LNCaP clone FGC (cell line): ENCODE measurements around the gene CST5.
"Not testable (repeated sequence)": the region's sequence is repeated elsewhere in the genome, so short reads cannot be mapped to it uniquely, and the experiment has no call there.

ENCODE experiments used
- DNase-seq: peaks from one replicate; pipeline ENCODE4 v3.0.0-alpha.2; 2011; ENCODE audit warnings: low read depth
- H3K4me3 ChIP-seq: 2 replicates; pipeline ENCODE4 v1.5.1; 2011; ENCODE audit warnings: mild to moderate bottlenecking, low read depth, low read length, control low read depth
- CTCF ChIP-seq: IDR thresholded peaks from 2 replicates; pipeline ENCODE4 v1.5.1; 2012; ENCODE audit warnings: mild to moderate bottlenecking; ENCODE audit not compliant: control insufficient read depth, insufficient read depth; ENCODE audit errors: extremely low read depth

CST5 gene

DNA sequence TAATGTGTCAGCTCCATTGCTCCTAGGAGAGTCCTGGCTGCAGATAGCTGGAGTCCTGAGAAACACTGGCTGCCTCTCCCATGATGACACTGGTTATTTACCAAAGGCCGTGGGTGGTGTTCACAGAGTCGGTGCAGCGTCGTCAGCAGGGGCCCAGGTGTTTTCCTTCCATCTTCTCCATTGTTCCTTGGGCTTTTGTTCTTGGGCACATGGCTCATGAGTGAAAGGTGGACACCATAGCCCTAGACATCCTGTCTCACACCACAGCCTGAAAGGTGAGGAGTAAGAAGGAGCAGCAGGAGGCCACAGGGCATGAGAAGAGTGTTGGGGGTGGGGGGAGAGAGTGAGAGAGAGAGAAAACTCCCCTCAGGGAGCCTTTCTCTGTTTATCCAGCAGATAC lies 9.1 kb downstream of the CST5 start:
- no peak for DNase-seq
- TF ChIP-seq CTCF, result no peak
- no peak overlapping the region for H3K4me3 ChIP-seq

DNA sequence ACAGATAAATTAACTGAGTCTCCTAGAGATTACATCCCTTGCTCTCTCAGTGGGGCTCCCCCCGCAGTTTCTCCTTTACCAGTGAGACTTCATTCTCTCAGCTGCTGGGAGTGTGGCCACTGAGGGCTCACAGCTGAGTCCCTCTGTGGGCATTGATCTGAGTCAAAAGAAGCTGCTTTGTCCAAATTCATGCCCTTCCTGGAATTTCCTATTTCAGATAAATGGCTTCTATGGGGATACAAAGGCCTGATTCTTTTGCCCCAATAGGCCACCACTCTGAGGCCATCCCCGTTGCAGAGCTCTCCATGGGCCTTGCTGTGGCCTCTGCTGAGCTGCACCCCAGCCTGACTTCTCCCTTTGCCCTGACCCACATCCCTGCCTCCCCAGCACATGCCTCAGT lies 10.0 kb downstream of the CST5 start:
- H3K4me3 ChIP-seq, result no peak overlapping the region
- no peak for TF ChIP-seq CTCF
- DNase-seq, result no peak

DNA sequence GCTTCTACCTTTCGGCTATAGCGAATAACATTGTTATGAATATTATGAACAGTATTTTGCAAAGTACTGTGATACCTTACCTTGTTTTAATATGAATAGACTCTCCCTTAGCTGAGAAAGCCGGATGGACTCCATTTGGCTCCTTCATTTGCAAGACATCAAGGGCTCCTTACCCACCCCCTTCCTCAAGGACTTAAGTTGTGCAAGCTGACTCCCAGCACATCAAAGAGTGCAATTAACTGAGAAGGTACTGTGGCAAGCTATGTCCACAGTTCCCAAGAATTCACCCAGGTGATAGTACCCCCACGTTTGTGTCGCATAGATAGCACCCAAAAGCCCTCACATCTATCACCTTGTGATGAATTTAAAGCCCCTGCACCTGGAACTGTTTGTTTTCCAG lies 11.2 kb downstream of the CST5 start:
- H3K4me3 ChIP-seq, result no peak overlapping the region
- DNase-seq, result no peak
- TF ChIP-seq CTCF, result no peak

GRCh38 chr20:23867152-23867776 lies 12.3 kb downstream of the CST5 start:
- TF ChIP-seq CTCF, result no peak
- no peak for DNase-seq
- no peak overlapping the region for H3K4me3 ChIP-seq

DNA sequence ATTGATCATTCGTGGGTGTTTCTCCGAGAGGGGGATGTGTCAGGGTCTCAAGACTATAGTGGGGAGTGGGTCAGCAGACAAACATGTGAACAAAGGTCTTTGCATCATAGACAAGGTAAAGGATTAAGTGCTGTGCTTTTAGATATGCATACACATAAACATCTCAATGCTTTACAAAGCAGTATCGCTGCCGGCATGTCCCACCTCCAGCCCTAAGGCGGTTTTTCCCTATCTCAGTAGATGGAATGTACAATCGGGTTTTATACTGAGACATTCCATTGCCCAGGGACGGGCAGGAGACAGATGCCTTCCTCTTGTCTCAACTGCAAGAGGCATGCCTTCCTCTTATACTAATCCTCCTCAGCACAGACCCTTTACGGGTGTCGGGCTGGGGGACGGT lies 18.8 kb downstream of the CST5 start:
- DNase-seq, H3K4me3 ChIP-seq: not testable (repeated sequence)

- TF ChIP-seq CTCF, result no peak
- no peak for DNase-seq
- H3K4me3 ChIP-seq, result no peak overlapping the region
These were observed 21.5 kb downstream of the CST5 start for GRCh38 chr20:23857962-23858595.

GRCh38 chr20:23856736-23857135 lies 22.8 kb downstream of the CST5 start:
- H3K4me3 ChIP-seq, result no peak overlapping the region
- DNase-seq, result no peak
- TF ChIP-seq CTCF, result no peak

DNA sequence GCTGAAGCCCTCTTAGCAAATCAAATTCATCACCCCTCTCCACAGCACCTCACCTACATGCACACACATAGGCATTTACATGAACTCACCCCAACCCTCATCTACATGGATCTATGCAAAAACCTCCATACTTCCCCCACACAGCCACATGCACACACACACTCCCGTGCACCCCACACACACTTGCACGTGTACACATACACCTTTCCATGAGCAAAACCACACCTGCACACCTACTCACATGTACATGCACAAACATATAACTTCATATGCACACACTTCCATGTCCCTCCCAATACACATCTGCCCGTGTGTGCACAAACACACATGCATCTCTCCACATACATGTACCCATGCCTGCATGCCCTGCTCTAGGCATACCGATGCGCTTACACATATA lies 23.3 kb downstream of the CST5 start:
- no peak overlapping the region for H3K4me3 ChIP-seq
- TF ChIP-seq CTCF, result no peak
- DNase-seq, result no peak
